K562 (cell line): ENCODE measurements around the gene KRTAP13-1. TPM values are rescaled to one million over a fixed set of nuclear protein-coding genes. Genes with fewer than 3 reads are reported as not detected.

Experiments used
- ATAC-seq: fragments of 200-7000 bp; cut with Tn5 transposase; 3 replicates; pipeline ENCODE4 v1.9.1; 2020; ENCODE audit warnings: moderate library complexity
- BruUV-seq: library from RNA; stranded (reverse); fragments of 400-500 nt; replicated peaks from 2 replicates; lab custom pipeline; 2021; lab: Mats Ljungman, UMichigan
- CTCF ChIA-PET: fragments of 300-600 bp; formaldehyde crosslinking; extraction: SDS; loops from one replicate; lab custom pipeline; 2021; ENCODE audit warnings: low intra/inter-chr PET ratio; lab: Yijun Ruan, JAX
- POLR2A ChIA-PET: fragments of 300-600, 350-650 bp; sonication (Branson Sonifier 250); formaldehyde crosslinking; extraction: SDS; loops from one replicate; lab custom pipeline; 2021; ENCODE audit warnings: antibody characterized with exemption, inconsistent platforms; lab: Yijun Ruan, JAX
- DNase-seq, 4 experiments: peaks; one replicate each; pipeline versions ENCODE4 v3.0.0 to v3.0.0-alpha.2; 2011 to 2018; ENCODE audit warnings: low spot score in 3 of 4, mixed read lengths in 3 of 4; ENCODE audit errors: extremely low read depth in 1 of 4
- FAIRE-seq: peaks from 2 replicates; lab custom pipeline; 2011; peaks lifted over from hg19 to GRCh38; lab: Jason Lieb, UNC
- H2AFZ ChIP-seq: 2 replicates; pipeline ENCODE4 v1.6.0; 2011; ENCODE audit warnings: low read depth, low read length, control low read depth, inconsistent platforms
- H3K27ac ChIP-seq: fragments of 200-600 bp; 3 replicates; pipeline ENCODE4 v1.8.0; 2011; ENCODE audit warnings: low read depth, mild to moderate bottlenecking, control low read depth, inconsistent platforms, low read length, moderate library complexity, mixed read lengths; ENCODE audit errors: extremely low read depth
- H3K27me3 ChIP-seq, 2 experiments: fragments of 300-600 bp in 1 of 2; 2 replicates in 1 of 2; 3 replicates in 1 of 2; pipeline versions ENCODE4 v1.6.0 to v1.8.0; 2011; ENCODE audit warnings: inconsistent platforms in 2 of 2, low read length in 2 of 2, mild to moderate bottlenecking in 1 of 2, mixed read lengths in 1 of 2, moderate library complexity in 1 of 2; ENCODE audit not compliant: control insufficient read depth in 2 of 2, insufficient read depth in 2 of 2
- H3K36me3 ChIP-seq: fragments of 300-600 bp; 3 replicates; pipeline ENCODE4 v1.8.0; 2011; ENCODE audit warnings: mild to moderate bottlenecking, low read length, inconsistent platforms; ENCODE audit not compliant: control insufficient read depth, insufficient read depth
- H3K4me1 ChIP-seq, 2 experiments: fragments of 200-600 bp in 1 of 2; replicated peaks in 1 of 2; 2 replicates in 1 of 2; 3 replicates in 1 of 2; pipeline versions ENCODE4 v1.5.1 to v1.8.0; 2011; ENCODE audit warnings: inconsistent platforms in 2 of 2, low read length in 2 of 2, mild to moderate bottlenecking in 1 of 2, mixed read lengths in 1 of 2, moderate library complexity in 1 of 2; ENCODE audit not compliant: control insufficient read depth in 2 of 2, insufficient read depth in 2 of 2
- H3K4me2 ChIP-seq: 2 replicates; pipeline ENCODE4 v1.6.1; 2011; ENCODE audit warnings: low read length, control low read depth, inconsistent platforms, mixed read lengths; ENCODE audit not compliant: insufficient read depth
- H3K4me3 ChIP-seq: fragments of 200-600 bp; sonication (generic), shearing (Covaris generic); 2 replicates; pipeline ENCODE4 v1.5.1; 2016; ENCODE audit warnings: control low read depth, inconsistent platforms
- H3K79me2 ChIP-seq: fragments of 200-600 bp; 3 replicates; pipeline ENCODE4 v1.8.0; 2011; ENCODE audit warnings: low read length, inconsistent platforms; ENCODE audit not compliant: control insufficient read depth, insufficient read depth
- H3K9ac ChIP-seq, 2 experiments: 2 replicates each; pipeline versions ENCODE4 v1.6.0 to v1.6.1; 2011; ENCODE audit warnings: low read depth in 2 of 2, low read length in 2 of 2, control low read depth in 1 of 2, inconsistent platforms in 1 of 2, mild to moderate bottlenecking in 1 of 2, mixed read lengths in 1 of 2; ENCODE audit not compliant: insufficient read depth in 1 of 2
- H3K9me1 ChIP-seq: one replicate; pipeline ENCODE4 v1.6.0; 2011; ENCODE audit warnings: inconsistent platforms, mild to moderate bottlenecking, low read length, moderate library complexity; ENCODE audit not compliant: control insufficient read depth, insufficient read depth
- H3K9me3 ChIP-seq: replicated peaks from 2 replicates; pipeline ENCODE4 v1.5.1; 2011; ENCODE audit warnings: low read depth, low read length, inconsistent platforms; ENCODE audit not compliant: control insufficient read depth, insufficient read depth
- H4K20me1 ChIP-seq: replicated peaks from 2 replicates; pipeline ENCODE4 v1.6.1; 2011; ENCODE audit warnings: low read length, inconsistent platforms, mixed read lengths; ENCODE audit not compliant: control insufficient read depth, insufficient read depth
- ADNP ChIP-seq: fragments of 200-800 bp; sonication (Bioruptor generic); IDR thresholded peaks from 2 replicates; pipeline ENCODE4 v1.6.1; 2016; ENCODE audit warnings: missing genetic modification characterization, missing compliant biosample characterization
- E4F1 ChIP-seq: fragments of 250-450 bp; sonication (Bioruptor Pico); IDR thresholded peaks from 2 replicates; pipeline ENCODE4 v1.5.0; 2021; ENCODE audit warnings: mild to moderate bottlenecking, borderline replicate concordance
- GTF2A2 ChIP-seq: IDR thresholded peaks from 2 replicates; pipeline ENCODE4 v1.6.1; 2016; ENCODE audit warnings: mild to moderate bottlenecking, missing genetic modification characterization, missing compliant biosample characterization
- MAZ ChIP-seq, 2 experiments: fragments of 450-650 bp in 1 of 2; sonication (generic) in 1 of 2; formaldehyde crosslinking; IDR thresholded peaks in 1 of 2; conservative IDR thresholded peaks in 1 of 2; 2 replicates each; pipeline versions ENCODE4 v1.4.0 to v1.5.0; 2020; ENCODE audit warnings: mild to moderate bottlenecking in 1 of 2, missing genetic modification reagents in 1 of 2
- NFRKB ChIP-seq: fragments of 450-650 bp; IDR thresholded peaks from 2 replicates; pipeline ENCODE4 v1.6.1; 2016; ENCODE audit warnings: low read depth
- POLR2G ChIP-seq: fragments of 200-400 bp; formaldehyde crosslinking; IDR thresholded peaks from 2 replicates; pipeline ENCODE4 v1.6.1; 2017; ENCODE audit warnings: low read depth, mild to moderate bottlenecking, antibody characterized with exemption, low read length, moderate library complexity
- POLR2H ChIP-seq: IDR thresholded peaks from 2 replicates; pipeline ENCODE4 v1.6.1; 2016; ENCODE audit warnings: missing genetic modification characterization, low read depth, mild to moderate bottlenecking, control low read depth, missing compliant biosample characterization, moderate library complexity
- POU5F1 ChIP-seq: fragments of 150-350 bp; IDR thresholded peaks from 2 replicates; pipeline ENCODE4 v1.6.1; 2014; ENCODE audit warnings: borderline replicate concordance, low read length, low read depth, mild to moderate bottlenecking; ENCODE audit not compliant: partially characterized antibody
- TEAD4 ChIP-seq, 2 experiments: sonication (generic) in 1 of 2; formaldehyde crosslinking in 1 of 2; IDR thresholded peaks; 2 replicates each; pipeline versions ENCODE4 v1.6.1 to v1.8.0; 2012 to 2022; ENCODE audit warnings: borderline replicate concordance in 1 of 2, inconsistent platforms in 1 of 2, low read length in 1 of 2, mild to moderate bottlenecking in 1 of 2, missing genetic modification reagents in 1 of 2
- ZNF197 ChIP-seq: fragments of 200-800 bp; sonication (Bioruptor generic); IDR thresholded peaks from 2 replicates; pipeline ENCODE4 v1.6.1; 2016; ENCODE audit warnings: low read depth, missing genetic modification characterization, missing compliant biosample characterization
- ZNF3 ChIP-seq: fragments of 250-450 bp; sonication (Bioruptor Pico); IDR thresholded peaks from 2 replicates; pipeline ENCODE4 v1.5.0; 2021; ENCODE audit warnings: mild to moderate bottlenecking, moderate library complexity
- ZNF354B ChIP-seq: fragments of 250-450 bp; sonication (Bioruptor Pico); IDR thresholded peaks from 2 replicates; pipeline ENCODE4 v1.4.0; 2020
- ZNF584 ChIP-seq: fragments of 200-800 bp; sonication (Bioruptor generic); IDR thresholded peaks from 2 replicates; pipeline ENCODE4 v1.6.1; 2016; ENCODE audit warnings: low read depth, mild to moderate bottlenecking, missing genetic modification characterization, missing compliant biosample characterization
- WGBS: fragments of 100-300 bp; shearing (Covaris generic); methylation state at CpG from one replicate; pipeline ENCODE4 v1.1.6; 2016; ENCODE audit warnings: low coverage, mixed read lengths; ENCODE audit not compliant: insufficient coverage; ENCODE audit errors: missing lambda C conversion rate; 5-methylcytosine and 5-hydroxymethylcytosine counted together
- in situ Hi-C: fragments of 300-500 bp; cut with MboI; formaldehyde crosslinking; loops from 4 replicates; pipeline ENCODE4 v1.15.0; 2018; ENCODE audit warnings: inconsistent platforms, mixed read lengths
- intact Hi-C: fragments of 100-400 bp; cut with micrococcal nuclease; formaldehyde crosslinking; loops from 2 replicates; pipeline ENCODE4 v1.14.2; 2022
- polyA plus RNA-seq, 8 experiments: library from polyadenylated mRNA; depleted of rRNA in 4 of 8; stranded (reverse) in 5 of 8; unstranded in 3 of 8; fragments of >200 nt; fragmentation: Nextera tagmentation in 2 of 8; fragmentation: Illumina TruSeq in 1 of 8; extraction: Ambion mirVana in 2 of 8; extraction: Trizol in 1 of 8; gene quantifications; 2 replicates each; pipeline versions ENCODE4 v1.2.1 to v1.2.3, GENCODE V29; 2011 to 2014; ENCODE audit warnings: inconsistent platforms in 1 of 8, missing spikeins in 1 of 8
- total RNA-seq, 7 experiments: library from RNA; depleted of rRNA in 6 of 7; stranded (reverse); fragments of >200 nt in 6 of 7; fragmentation: Illumina TruSeq in 2 of 7; extraction: Trizol in 2 of 7; gene quantifications; 2 replicates each; pipeline versions ENCODE4 v1.2.1 to v1.2.3, GENCODE V29; 2011 to 2021; ENCODE audit warnings: low replicate concordance in 1 of 7
- TF ChIP-seq, protein P1 (sequence below): fragments of 250-450 bp; sonication (Bioruptor Pico); IDR thresholded peaks from 2 replicates; pipeline ENCODE4 v1.4.0; 2020; ENCODE audit warnings: mild to moderate bottlenecking, moderate library complexity, borderline replicate concordance
- TF ChIP-seq, protein P2 (sequence below): sonication (generic); formaldehyde crosslinking; IDR thresholded peaks from 2 replicates; pipeline ENCODE4 v1.8.1; 2023; ENCODE audit warnings: mild to moderate bottlenecking, missing genetic modification reagents

The KRTAP13-1 gene
- total and polyA plus RNA-seq, 9 of the 15 experiments (the other 6 are each of a cell fraction or from before 2014, with no cell fraction given), result not detected

- Histone ChIP-seq H3K27me3 (no peaks in the 10 kb centered on the region), H3K4me1 (no peaks in the 10 kb centered on the region), H3K9ac (no peak overlapping the region), H2AFZ (no peak overlapping the region), H3K9me3 (no peaks in the 10 kb centered on the region), H3K9me1 (no peaks in the 10 kb centered on the region), H4K20me1 (no peaks in the 10 kb centered on the region), H3K27ac (no peak overlapping the region), H3K36me3 (no peaks in the 10 kb centered on the region), H3K79me2 (no peaks in the 10 kb centered on the region), H3K4me2 (no peak overlapping the region), H3K4me3 (no peak overlapping the region)
- FAIRE-seq (no peak), ATAC-seq (no peak), DNase-seq (no peak)
- CTCF ChIA-PET, result no interaction called here
- intact Hi-C loops, result no loop called here
- POLR2A ChIA-PET, result no interaction called here
- WGBS, result 0% methylated on average over 5 of the region's 5 CpGs
- in situ Hi-C loops, result no loop called here
- BruUV-seq, result no TSS peak
- TF ChIP-seq MAZ (CRISPR knock-in tag; conservative IDR thresholded peaks at IDR 0.05 in 1 of 2, IDR thresholded peaks at IDR 0.05 in 1 of 2), result no peak
- no peak for TF ChIP-seq ADNP
- no peak for TF ChIP-seq ZNF584
- no peak for TF ChIP-seq POU5F1
- TF ChIP-seq POLR2G, result no peak
- TF ChIP-seq E4F1 (CRISPR knock-in tag), result no peak
- no peak for TF ChIP-seq POLR2H (tag)
- TF ChIP-seq, protein P1, sequence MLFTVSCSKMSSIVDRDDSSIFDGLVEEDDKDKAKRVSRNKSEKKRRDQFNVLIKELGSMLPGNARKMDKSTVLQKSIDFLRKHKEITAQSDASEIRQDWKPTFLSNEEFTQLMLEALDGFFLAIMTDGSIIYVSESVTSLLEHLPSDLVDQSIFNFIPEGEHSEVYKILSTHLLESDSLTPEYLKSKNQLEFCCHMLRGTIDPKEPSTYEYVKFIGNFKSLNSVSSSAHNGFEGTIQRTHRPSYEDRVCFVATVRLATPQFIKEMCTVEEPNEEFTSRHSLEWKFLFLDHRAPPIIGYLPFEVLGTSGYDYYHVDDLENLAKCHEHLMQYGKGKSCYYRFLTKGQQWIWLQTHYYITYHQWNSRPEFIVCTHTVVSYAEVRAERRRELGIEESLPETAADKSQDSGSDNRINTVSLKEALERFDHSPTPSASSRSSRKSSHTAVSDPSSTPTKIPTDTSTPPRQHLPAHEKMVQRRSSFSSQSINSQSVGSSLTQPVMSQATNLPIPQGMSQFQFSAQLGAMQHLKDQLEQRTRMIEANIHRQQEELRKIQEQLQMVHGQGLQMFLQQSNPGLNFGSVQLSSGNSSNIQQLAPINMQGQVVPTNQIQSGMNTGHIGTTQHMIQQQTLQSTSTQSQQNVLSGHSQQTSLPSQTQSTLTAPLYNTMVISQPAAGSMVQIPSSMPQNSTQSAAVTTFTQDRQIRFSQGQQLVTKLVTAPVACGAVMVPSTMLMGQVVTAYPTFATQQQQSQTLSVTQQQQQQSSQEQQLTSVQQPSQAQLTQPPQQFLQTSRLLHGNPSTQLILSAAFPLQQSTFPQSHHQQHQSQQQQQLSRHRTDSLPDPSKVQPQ (CRISPR knock-in tag), result no peak
- TF ChIP-seq, protein P2, sequence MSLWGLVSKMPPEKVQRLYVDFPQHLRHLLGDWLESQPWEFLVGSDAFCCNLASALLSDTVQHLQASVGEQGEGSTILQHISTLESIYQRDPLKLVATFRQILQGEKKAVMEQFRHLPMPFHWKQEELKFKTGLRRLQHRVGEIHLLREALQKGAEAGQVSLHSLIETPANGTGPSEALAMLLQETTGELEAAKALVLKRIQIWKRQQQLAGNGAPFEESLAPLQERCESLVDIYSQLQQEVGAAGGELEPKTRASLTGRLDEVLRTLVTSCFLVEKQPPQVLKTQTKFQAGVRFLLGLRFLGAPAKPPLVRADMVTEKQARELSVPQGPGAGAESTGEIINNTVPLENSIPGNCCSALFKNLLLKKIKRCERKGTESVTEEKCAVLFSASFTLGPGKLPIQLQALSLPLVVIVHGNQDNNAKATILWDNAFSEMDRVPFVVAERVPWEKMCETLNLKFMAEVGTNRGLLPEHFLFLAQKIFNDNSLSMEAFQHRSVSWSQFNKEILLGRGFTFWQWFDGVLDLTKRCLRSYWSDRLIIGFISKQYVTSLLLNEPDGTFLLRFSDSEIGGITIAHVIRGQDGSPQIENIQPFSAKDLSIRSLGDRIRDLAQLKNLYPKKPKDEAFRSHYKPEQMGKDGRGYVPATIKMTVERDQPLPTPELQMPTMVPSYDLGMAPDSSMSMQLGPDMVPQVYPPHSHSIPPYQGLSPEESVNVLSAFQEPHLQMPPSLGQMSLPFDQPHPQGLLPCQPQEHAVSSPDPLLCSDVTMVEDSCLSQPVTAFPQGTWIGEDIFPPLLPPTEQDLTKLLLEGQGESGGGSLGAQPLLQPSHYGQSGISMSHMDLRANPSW (CRISPR knock-in tag), result no peak
- TF ChIP-seq NFRKB, result no peak
- TF ChIP-seq ZNF354B, result no peak
- no peak for TF ChIP-seq GTF2A2
- no peak for TF ChIP-seq TEAD4 (IDR thresholded peaks at IDR 0.05; ENCODE audit: low read length)
- TF ChIP-seq TEAD4 (CRISPR knock-in tag; IDR thresholded peaks at IDR 0.05; ENCODE audit: borderline replicate concordance), result no peak
- no peak for TF ChIP-seq ZNF3 (CRISPR knock-in tag)
- TF ChIP-seq ZNF197, result no peak
Observed at GRCh38 chr21:30415993-30416392, 20.2 kb downstream of the KRTAP13-1 start.
